Endothelial cell of hepatic sinusoid (primary cell): ENCODE results near the gene C22orf15.
"Not testable (repeated sequence)": the region's sequence is repeated elsewhere in the genome, so short reads cannot be mapped to it uniquely, and the experiment has no call there.

Experiments
- in situ Hi-C: cut with HindIII; loops from 2 replicates; pipeline ENCODE4 v1.10.0; 2017; ENCODE audit warnings: low sequenced_read_pairs

C22orf15 gene, protein sequence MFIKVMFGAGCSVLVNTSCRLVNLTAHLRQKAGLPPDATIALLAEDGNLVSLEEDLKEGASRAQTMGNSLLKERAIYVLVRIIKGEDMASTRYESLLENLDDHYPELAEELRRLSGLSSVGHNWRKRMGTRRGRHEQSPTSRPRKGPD

DNA sequence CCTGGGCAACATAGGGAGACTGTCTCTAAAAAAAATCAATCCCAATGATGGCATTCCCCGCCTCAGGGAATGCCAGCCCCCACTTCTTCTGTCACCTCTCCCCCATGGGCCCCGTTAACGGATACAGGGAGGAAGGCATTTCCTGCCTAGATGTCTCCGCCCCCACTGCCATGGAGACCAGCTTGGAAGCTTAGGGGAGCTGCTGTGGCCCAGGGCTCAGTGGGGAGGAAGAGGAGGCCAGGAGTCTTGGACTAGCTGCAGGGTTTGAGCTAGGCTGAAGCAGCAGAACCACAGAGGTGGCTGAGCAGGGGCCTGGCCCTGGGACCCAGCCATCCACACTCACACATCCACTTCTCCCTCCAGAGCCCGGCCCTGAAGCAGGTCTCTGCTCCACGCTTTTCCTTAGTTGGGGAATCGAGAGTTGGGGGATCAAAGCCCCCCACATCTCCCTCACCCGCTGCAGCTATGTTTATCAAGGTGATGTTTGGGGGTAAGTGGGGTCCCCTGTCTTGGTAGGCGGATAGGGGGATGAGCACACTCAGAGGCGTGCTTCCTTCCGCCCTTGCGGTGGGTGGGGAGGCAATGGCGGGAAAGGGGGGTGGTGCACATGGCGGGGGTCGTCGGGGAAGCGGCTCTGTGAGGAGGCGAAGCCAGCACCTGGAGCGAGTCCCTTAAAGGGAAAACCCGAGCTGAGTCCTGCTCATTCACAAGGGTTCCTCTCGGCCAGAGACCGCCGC lies at the start of gene C22orf15:
Gene C22orf15, plus strand, starts transcription at position 149 of the 737 bp plus-strand sequence. Its CDS starts 317 bp downstream, at position 466.
- in situ Hi-C loops: loop anchor here (5.0 kb wide), 1 partner anchor 74 kb away; the partner anchor contains the start of gene DERL3

DNA sequence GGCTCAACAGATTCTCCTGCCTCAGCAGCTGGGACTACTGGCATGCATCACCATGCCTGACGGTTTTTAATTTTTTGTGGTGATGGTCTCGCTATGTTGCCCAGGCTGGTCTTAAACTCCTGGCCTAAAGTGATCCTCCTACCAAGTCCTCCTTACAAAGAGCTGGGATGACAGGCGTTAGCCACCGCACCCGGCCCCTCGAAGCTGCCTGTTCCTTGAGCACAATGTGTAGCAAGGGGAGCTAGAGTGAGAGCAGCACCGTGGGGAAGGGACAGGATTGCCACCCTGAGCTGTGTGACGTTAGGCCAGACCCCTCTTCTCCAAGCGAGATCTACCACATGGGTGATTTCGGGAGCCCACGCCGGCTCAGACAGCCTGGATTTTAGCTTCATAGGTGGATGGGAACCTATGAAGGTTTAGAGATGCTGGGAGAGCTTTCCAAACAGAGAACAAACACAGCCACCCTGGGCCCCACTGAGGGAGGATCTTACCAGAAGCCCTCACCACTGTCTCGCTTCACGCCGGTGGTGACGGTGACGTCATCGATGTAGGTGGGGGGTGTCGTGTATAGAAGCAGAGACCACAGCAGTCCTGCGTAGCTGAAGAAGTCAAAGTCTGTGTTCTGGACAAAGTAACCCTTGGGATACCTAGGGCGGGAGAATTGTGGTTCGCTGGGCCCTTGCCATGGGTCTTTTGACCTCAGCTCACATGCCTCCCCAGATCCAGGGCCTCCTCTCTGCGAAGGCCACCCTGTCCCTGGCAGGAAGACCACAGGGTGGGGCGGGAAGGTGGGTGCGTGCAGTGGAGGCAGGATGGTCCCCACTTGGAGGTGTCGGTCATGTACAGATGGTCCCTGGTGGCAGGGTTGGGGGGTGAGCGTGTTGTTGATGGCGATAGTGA lies 48.8 kb upstream of the C22orf15 start:
- in situ Hi-C loops: no loop called here

DNA sequence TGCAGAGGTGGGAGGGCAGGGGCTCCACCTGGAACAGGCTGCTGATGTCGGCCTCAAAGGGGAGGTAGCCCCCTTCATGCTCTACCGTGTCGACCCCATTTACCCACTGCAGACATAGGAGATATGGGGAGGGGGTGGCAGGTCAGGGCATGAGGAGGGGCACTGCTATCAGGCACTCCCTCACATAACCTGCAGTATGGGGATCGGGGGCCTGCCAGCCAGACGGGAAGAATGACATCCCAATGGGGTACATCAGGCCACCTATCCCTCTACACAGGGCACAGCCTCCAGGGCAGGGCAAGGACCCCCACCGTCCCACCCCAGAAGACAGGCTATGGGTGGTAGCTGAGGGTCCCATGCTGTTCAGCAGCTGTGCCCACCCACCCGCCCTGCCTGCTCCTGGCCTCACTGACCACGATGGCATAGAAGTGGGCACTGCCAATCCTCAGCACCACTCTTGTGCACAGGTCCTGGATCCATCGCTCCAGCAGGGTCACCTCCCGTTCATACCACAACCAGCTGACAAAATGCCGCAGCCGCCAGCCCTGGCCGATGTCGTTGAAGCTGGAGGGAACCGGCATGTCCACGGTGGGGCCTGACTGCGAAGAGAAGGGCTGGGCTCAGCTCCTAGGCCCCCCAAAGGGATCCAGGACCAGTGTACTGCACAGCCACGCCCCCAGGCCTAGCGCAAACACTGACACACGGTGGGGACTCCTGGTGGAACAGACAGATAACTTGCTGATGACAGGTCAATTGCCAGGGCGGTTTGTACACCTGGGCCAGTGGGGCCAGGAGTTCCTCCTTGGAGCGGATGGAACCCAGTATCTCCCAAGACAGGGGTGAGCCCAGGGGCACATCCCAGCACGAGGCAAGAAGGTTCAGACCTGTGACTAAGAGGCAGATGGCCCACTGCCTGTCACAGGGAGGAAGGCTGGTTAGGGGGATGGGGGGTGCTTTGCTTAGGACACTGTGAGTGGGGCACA lies 47.9 kb upstream of the C22orf15 start:
- in situ Hi-C loops: no loop called here

DNA sequence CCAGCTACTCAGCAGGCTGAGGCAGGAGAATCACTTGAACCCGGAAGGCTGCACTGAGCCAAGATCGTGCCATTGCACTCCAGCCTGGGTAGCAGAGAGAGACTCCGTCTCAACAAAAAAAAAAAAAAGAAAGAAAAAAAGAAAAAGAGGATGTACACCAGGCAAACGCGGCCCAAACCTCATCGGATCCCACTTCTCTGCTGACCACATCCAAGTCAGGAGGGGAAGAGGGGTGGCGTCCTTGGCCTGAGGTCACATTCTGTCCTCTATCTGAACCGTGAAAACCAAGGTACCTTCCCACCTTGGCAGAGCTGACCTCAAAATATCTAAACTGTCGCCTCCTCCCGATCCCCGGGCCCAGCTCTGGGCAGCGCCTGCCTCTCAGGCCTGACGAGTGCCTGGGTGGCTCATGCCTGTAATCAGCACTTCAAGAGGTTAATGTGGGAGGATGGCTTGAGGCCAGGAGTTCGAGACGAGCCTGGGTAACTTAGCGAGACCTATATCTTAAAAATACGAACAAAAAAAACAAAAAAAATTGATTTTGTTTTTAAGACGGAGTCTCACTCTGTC lies 46.9 kb upstream of the C22orf15 start:
- in situ Hi-C loops: no loop called here

DNA sequence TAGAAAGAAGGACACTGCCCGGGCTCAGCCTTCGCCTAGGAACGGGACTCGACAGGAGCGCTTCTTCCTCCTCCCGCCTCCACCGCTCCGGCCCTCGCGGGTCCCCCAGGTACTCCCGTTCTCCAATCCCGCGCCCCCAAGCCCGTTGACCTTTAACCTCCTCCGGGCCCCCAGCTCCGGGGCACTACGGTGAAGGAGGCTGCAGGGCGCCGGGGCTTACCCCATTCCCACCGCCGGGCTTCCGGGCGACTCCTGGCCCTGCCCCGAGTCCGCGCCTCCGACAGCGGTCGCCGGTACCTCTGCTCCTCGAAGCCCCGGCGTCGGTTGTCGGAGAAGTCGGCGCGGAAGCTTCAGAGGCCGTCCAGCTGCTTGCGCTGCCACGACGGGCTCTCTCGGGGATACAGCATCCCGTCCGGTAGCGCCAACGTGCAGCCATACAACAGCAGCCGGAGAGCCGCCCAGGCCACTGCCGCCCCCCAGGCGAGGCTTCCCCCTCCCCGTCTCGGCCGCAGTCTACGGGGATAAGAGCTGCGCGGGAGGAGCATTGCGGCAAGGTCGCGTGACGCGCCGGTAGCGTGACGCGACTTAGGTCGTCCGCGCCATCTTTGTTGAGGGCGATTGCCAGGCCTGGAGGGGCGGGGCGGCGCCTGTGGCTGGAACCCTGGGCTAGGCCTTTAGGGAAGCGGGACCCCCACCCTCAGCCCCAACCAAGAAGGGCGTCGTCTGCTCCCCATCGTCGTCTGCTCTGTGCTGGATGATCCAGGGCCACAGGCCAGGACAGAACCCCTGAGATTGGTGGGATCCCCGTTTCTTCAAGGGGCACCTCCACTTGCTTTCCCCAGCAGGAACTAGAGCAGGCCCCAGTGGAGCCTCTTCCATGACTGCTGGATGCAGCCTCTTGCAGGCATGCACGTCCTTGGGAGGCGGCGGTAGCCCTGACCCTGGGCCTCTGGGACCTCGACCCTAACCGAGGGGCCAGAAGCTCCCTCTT lies 45.7 kb upstream of the C22orf15 start:
- in situ Hi-C loops: no loop called here

DNA sequence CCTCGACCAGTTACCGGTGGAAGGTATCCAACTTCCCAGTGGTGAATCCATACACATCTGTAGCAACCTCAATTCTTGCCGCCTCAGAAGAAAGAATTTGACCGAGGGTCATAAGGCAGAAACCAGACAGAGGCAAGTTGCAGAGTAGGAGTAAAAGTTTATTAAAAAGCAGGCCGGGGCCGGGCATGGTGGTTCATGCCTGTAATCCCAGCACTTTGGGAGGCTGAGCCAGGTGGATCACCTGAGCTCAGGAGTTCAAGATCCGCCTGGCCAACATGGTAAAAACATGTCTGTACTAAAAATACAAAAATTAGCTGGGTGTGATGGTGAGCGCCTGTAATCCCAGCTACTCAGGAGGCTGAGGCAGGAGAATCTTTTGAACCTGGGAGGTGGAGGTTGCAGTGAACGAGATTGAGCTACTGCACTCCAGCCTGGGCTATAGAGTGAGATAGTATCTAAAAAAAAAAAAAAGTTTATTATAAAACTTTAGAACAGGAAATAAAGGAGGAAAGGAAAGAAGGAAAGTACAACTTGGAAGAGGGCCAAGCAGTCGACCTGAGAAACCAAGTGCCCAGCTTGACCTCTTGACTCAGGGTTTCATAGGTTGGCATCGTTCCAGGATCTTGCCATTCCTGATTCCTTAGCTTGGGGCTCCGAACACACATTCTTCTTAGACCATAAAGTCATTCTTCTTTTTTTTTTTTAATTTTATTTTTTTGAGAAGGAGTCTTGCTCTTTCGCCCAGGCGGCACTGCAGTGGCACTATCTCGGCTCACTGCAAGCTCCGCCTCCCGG lies 44.2 kb upstream of the C22orf15 start:
- in situ Hi-C loops: no loop called here

DNA sequence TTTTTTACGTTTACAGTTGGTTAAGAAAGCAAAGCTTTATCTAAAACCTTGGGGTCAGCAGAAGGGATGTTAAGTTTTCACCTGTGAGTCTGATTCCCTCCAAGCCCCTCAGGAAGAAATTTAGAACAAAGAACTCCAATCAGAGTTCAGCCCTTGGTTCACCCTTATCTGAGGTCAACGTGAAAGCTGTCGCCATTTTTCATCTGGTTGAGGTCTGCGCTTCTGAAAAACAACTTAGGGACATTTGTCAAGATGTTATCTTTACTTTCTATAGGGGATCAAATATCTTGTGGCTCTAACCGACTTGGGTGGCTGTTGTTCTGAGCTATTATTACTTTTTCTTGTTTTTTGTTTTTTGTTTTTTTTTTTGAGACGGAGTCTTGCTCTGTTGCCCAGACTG lies 41.9 kb upstream of the C22orf15 start:
- in situ Hi-C loops: no loop called here

DNA sequence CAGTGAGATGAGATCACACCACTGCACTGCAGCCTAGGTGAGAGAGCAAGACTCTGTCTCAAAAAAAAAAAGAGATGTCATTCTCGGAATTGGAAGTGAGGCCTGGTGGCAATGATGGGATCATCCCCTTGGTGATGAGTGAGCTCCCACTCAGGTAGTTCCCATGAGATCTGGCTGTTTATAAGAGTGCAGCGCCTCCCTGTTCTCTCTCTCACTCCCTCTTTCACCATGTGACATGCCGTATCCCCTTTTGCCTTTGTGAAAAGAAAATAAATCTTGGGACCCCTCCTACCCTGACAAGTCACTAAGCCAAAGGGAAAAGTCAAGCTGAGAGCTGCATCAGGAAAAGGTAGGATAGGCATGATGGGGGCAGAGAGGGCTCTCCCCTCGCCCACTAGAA lies 40.6 kb upstream of the C22orf15 start:
- in situ Hi-C loops: no loop called here

DNA sequence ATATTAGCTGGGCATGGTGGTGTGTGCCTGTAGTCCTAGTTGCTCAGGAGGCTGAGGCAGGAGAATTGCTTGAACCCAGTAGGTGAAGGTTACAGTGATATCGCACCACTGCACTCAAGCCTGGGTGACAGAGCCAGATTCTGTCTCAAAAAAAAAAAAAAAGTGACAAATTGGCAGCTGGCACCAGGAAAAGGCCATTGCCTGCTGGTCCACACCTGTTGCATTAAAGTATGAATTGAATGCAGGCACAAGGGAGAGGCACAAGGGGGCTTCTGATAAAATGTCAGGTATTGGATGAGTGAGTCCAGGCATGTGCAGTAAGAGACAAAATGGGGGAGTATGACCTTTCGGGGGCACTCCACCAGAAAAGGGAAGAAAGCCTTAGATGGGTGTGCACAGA lies 40.1 kb upstream of the C22orf15 start:
- in situ Hi-C loops: no loop called here

DNA sequence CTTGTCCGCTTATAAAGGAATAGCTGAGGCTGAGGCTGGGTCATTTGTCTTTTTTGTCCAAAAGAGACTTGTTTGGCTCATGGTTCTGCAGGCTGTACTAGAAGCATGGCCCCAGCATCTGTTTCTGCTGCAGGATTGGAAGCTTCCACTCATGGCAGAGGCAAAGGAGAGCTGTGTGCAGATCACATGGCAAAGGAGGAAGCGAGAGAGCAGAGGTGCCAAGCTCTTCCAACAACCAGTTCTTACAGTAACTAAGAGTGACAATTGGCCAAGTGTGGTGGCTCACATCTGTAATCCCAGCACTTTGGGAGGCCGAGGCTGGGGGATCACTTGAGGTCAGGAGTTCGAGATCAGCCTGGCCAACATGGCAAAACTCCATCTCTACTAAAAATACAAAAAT lies 34.7 kb upstream of the C22orf15 start:
- in situ Hi-C loops: not testable (repeated sequence)

DNA sequence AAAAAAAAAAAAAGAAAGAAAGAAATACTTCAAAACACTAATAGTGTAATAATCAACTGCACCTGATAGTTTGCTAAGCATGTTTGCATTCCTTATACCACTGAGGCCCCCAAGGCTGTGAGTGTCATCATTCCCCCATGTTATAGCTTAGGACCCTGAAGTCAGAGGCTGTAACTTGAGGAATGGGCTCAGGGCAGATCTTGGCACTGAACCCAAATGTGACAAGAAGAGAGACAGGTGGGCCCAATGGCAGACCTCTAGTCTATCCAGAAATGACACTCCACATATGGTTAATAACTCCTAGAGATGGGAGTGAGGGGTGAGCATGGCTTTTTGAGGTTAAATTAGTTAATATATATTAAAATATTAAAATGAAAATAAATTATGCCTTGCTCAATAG lies 25.1 kb upstream of the C22orf15 start:
- in situ Hi-C loops: no loop called here

DNA sequence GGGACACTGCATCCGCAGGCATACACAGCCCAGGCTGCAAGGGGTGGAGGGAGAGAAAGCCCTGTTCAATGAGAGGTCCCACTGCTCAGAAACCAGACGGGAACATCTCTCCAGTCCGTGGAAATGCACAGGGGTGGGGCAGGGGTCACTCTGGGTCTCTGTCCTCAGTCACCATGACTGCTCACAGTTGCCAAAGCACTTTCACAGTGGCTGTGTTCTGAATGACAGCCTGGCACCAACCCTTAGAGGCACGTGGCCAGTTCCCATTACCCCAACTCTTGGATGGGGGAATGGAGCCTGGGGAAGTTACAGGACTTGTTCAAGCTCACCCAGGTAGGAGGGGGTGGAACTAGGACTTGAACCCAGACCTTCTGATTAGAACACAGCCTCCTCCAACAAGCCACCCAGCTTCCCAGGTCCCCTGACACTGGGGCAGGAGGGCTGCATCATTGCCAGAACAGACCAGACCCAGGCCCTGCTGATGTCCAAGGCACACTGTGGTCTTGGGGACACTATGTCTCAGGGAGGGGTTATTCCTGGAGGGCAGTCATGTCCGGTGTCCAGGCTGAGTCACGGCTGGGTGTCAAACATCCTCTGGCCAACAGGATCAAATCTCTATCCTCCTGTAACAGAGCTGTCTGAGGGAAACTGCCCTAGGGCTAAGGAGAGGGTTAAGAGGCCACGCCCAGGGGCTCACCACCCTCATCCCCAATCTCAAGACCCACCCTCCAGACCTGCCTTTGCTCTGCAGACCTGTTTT lies 20.1 kb upstream of the C22orf15 start:
- in situ Hi-C loops: no loop called here

DNA sequence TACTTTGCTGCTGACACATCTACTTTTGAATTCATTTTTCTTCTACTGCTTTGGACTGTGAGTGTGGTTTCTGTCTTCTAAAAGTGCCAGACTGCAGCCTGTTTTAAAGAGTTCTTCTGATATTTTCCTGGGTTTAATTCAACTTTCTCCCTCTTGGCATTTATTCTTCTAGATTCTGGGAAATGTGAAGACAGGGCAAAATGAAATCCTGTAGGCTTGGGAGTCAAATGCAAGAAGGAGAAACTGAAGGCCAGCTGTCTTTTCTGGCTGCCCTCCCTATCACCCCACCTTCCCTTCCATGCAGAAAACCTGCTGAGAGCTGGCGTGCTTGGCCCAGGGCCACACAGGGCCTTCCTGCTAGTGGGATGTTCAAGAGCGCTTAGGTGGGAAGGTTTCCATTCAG lies 19.5 kb upstream of the C22orf15 start:
- in situ Hi-C loops: no loop called here

DNA sequence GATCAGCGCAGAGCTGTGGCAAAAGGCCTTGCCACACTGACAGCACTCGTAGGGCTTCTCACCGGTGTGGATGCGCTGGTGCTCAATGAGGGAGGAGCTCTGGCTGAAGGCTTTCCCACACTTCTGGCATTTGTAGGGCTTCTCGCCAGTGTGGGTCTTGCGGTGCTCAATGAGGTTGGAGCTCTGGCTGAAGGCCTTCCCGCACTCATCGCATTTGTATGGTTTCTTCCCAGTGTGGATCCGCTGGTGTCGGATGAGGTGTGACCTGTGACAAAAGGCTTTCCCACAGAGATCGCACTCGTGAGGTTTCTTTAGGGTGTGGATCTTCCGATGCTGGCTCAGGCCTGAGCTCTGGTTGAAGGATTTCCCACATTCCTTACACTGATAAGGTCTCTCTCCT lies 18.8 kb upstream of the C22orf15 start:
- in situ Hi-C loops: no loop called here

DNA sequence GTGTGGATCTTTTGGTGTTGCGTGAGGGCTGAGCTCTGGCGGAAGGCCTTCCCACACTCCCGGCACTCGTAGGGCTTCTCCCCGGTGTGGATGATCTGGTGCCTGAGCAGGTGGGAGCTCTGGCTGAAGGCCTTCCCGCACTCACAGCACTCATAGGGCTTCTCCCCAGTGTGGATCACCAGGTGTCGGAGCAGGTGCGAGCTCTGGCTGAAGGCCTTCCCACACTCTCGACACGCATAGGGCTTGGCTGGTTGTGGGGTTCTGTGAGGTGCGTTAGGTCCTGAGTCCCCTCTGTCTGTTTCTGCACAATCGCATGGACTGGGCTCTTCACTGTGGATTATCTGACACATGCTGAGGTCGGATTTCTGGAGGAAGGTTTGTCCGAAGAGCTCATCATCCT lies 18.3 kb upstream of the C22orf15 start:
- in situ Hi-C loops: no loop called here

DNA sequence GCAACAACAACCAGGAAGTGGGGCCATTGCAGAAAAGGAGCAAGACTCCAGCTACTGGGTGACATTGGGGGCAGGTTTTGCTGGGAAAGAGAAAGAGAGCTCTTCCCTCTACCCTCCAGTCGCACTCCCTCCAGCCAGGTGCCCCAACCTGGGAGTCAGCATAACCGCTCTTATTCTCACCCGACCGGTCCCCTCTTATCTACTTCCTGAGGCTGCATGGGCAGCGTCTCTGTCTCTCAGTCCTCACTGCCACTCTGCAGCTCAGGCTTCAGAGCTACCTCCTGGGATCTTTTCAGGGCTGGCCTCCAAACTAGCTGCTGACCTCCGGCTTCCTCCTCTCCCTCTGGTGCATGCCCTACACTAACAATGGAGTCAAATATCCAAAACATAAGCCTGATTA lies 17.0 kb upstream of the C22orf15 start:
- in situ Hi-C loops: no loop called here

DNA sequence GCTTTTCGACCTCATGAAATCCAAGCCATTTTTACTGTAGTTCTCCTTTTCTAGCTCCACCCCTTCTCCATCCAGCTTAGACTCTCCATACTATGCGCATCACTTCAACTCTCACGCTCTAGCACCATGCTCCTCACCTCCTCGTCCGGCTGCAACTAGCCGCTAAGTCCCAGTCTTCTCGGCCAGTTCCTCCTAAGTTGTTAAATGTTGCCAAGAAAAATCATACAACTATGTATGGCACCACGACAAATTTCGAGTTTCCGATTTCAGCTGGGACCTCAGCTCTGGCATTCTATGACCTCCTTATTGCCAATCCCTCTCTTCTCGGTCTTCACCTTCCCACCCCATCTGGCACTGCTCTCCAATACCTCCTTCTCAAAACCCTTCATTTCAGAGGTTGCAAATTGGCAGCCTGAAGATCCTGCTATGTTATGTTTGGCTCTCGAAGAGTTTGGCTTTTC lies 12.9 kb upstream of the C22orf15 start:
- in situ Hi-C loops: no loop called here
